ENCODE data around the gene PARVB. TPM values are rescaled to one million over a fixed set of nuclear protein-coding genes. Genes with fewer than 3 reads are reported as not detected.

Gene PARVB
- total and polyA plus RNA-seq, 2 donors (not counting 3 experiments of a cell fraction or from before 2014, with no cell fraction given), result 155 to 162 TPM

- CTCF ChIA-PET, result interaction anchor here (1.2 to 10.3 kb wide), 17 partner anchors 11 to 635 kb away, joined by 3 to 640 read pairs (median 10); no protein-coding TSS in a partner anchor
- no peak for TF ChIP-seq CTCF (IDR thresholded peaks at IDR 0.05; ENCODE audit: extremely low read depth in 1 of 2, insufficient read depth in 1 of 2, low read depth in 1 of 2, low read length in 2 of 2)
- no peak for TF ChIP-seq FOS (IDR thresholded peaks at IDR 0.05; ENCODE audit: borderline replicate concordance, insufficient read depth, low read length)
- no peak for TF ChIP-seq JUN (IDR thresholded peaks at IDR 0.05; ENCODE audit: borderline replicate concordance, insufficient read depth, insufficient read length, low read depth)
- no peak for TF ChIP-seq GATA2 (IDR thresholded peaks at IDR 0.05; ENCODE audit: insufficient read depth, insufficient read length, low read depth, low read length)
- TF ChIP-seq MYC (IDR thresholded peaks at IDR 0.05; ENCODE audit: low read depth, low read length), result no peak
- TF ChIP-seq POLR2AphosphoS5 (IDR thresholded peaks at IDR 0.05; ENCODE audit: insufficient read depth, low read depth, low read length), result no peak
- no peak for TF ChIP-seq POLR2A (IDR thresholded peaks at IDR 0.05; ENCODE audit: low read depth, low read length)
- TF ChIP-seq, protein P1, sequence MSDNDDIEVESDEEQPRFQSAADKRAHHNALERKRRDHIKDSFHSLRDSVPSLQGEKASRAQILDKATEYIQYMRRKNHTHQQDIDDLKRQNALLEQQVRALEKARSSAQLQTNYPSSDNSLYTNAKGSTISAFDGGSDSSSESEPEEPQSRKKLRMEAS (IDR thresholded peaks at IDR 0.05; ENCODE audit: insufficient read depth, insufficient read length), result no peak
- TF ChIP-seq EZH2 (IDR thresholded peaks at IDR 0.05; ENCODE audit: borderline replicate concordance, low read depth, low read length, severe bottlenecking), result no peak
- POLR2A ChIA-PET, result no interaction called here
- H3K27me3 ChIP-seq (ENCODE audit: control insufficient read depth in 2 of 2, insufficient read depth in 2 of 2, low read length in 2 of 2), result no peaks in the 10 kb centered on the region
- no peak overlapping the region for H3K9ac ChIP-seq (replicated peaks; ENCODE audit: extremely low read depth, insufficient read depth, low read length)
- no peak overlapping the region for H3K27ac ChIP-seq (ENCODE audit: insufficient read depth, low read depth, low read length)
- H3K9me3 ChIP-seq (replicated peaks; ENCODE audit: control insufficient read depth, insufficient read depth, low read length), result no peaks in the 10 kb centered on the region
- peaks cover 3% of the 10 kb centered on the region for H3K79me2 ChIP-seq (ENCODE audit: control insufficient read depth, insufficient read depth, low read length)
- H2AFZ ChIP-seq (ENCODE audit: low read depth, low read length), result no peak overlapping the region
- BruUV-seq (replicated peaks), result no TSS peak
- DNase-seq (ENCODE audit: low read depth, low spot score), result no peak
- H3K36me3 ChIP-seq (ENCODE audit: control insufficient read depth in 2 of 2, extremely low read depth in 1 of 2, insufficient read depth in 2 of 2, low read length in 2 of 2), result peaks cover 13 to 32% of the 10 kb centered on the region in 2 experiments
- H3K4me2 ChIP-seq (ENCODE audit: insufficient read depth, low read length), result no peak overlapping the region
- H3K9me1 ChIP-seq (replicated peaks; ENCODE audit: control insufficient read depth, extremely low read depth, insufficient read depth, low read length), result no peaks in the 10 kb centered on the region
- H3K4me1 ChIP-seq (ENCODE audit: control insufficient read depth, extremely low read depth, insufficient read depth, low read length), result peaks cover 6% of the 10 kb centered on the region
- no peak overlapping the region for H3K4me3 ChIP-seq (replicated peaks in 1 of 3; ENCODE audit: insufficient read depth in 1 of 3, low read depth in 1 of 3, low read length in 3 of 3)
- intact Hi-C loops (cut with micrococcal nuclease) (loop anchor here (5.0 kb wide), 2 partner anchors 335 to 575 kb away; no protein-coding TSS in a partner anchor), dilution Hi-C loops (cut with MboI; ENCODE audit: extremely low pct_ligation_motif_present, low sequenced_read_pairs) (no loop called here)
- no peaks in the 10 kb centered on the region for H4K20me1 ChIP-seq (replicated peaks; ENCODE audit: control insufficient read depth, extremely low read depth, insufficient read depth, low read length)
- FAIRE-seq, result no peak
Observed at GRCh38 chr22:43992331-43992821, 31.7 kb upstream of the PARVB start.

Measured in endothelial cell of umbilical vein (primary cell).